PFSK-1 (cell line): ENCODE results near the gene BCKDHA.

ENCODE experiments used
- FOXP2 ChIP-seq: optimal IDR thresholded peaks from 2 replicates; pipeline ENCODE3; 2011; ENCODE audit warnings: borderline replicate concordance, control low read depth, inconsistent platforms; ENCODE audit not compliant: insufficient read depth; ENCODE audit errors: extremely low read length, extremely low read depth
- POLR2AphosphoS5 ChIP-seq: IDR thresholded peaks from 2 replicates; pipeline ENCODE4 v1.6.1; 2012; ENCODE audit warnings: low read depth, mild to moderate bottlenecking, control low read depth, low read length, moderate library complexity
- REST ChIP-seq, 2 experiments: IDR thresholded peaks; 2 replicates each; pipeline versions ENCODE4 v1.6.1 to v1.8.0; 2011 to 2012; ENCODE audit warnings: low read depth in 2 of 2, low read length in 2 of 2, control low read depth in 1 of 2, inconsistent platforms in 1 of 2, mild to moderate bottlenecking in 1 of 2, moderate library complexity in 1 of 2; ENCODE audit not compliant: insufficient read depth in 1 of 2
- SIN3A ChIP-seq: IDR thresholded peaks from 2 replicates; pipeline ENCODE4 v1.6.1; 2012; ENCODE audit warnings: mild to moderate bottlenecking, low read length, moderate library complexity, borderline replicate concordance; ENCODE audit not compliant: insufficient read depth
- TAF1 ChIP-seq: IDR thresholded peaks from 2 replicates; pipeline ENCODE4 v1.6.1; 2012; ENCODE audit warnings: low read length, control low read depth, borderline replicate concordance; ENCODE audit not compliant: insufficient read depth

The BCKDHA gene

GRCh38 chr19:41402010-41402409 is 4.4 kb downstream of the BCKDHA start:
- TF ChIP-seq POLR2AphosphoS5, result no peak
- TF ChIP-seq FOXP2, result no peak
- no peak for TF ChIP-seq REST (IDR thresholded peaks at IDR 0.05; ENCODE audit: insufficient read depth in 1 of 2, low read depth in 2 of 2, low read length in 2 of 2)
- no peak for TF ChIP-seq SIN3A
- no peak for TF ChIP-seq TAF1

GRCh38 chr19:41403181-41403970 is 5.8 kb downstream of the BCKDHA start:
- TF ChIP-seq SIN3A (no peak), TAF1 (no peak), REST (IDR thresholded peaks at IDR 0.05; ENCODE audit: insufficient read depth in 1 of 2, low read depth in 2 of 2, low read length in 2 of 2) (no peak), FOXP2 (no peak), POLR2AphosphoS5 (no peak)

DNA sequence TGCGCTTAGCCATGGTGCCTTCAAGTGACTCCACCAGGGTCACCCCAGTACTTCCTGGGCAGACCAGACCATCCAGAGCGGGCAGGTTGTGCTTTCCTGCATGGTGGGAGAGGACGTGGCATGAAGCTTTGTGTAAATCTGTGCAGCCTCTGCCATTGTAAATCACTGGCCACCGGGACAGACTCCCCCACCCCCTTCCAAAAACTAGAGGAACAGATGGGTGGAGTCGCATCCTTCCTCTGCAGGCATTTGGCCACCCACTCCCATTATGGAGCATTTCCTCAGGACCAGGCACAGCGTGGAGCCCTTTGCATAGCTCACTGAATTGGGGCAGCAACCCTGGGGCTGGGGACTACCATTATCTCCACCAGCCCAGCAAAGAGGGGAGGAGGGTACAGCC is 8.2 kb downstream of the BCKDHA start:
- TF ChIP-seq TAF1 (no peak), REST (IDR thresholded peaks at IDR 0.05; ENCODE audit: insufficient read depth in 1 of 2, low read depth in 2 of 2, low read length in 2 of 2) (no peak), SIN3A (no peak), POLR2AphosphoS5 (no peak), FOXP2 (no peak)

GRCh38 chr19:41407271-41407670 is 9.7 kb downstream of the BCKDHA start:
- no peak for TF ChIP-seq TAF1

DNA sequence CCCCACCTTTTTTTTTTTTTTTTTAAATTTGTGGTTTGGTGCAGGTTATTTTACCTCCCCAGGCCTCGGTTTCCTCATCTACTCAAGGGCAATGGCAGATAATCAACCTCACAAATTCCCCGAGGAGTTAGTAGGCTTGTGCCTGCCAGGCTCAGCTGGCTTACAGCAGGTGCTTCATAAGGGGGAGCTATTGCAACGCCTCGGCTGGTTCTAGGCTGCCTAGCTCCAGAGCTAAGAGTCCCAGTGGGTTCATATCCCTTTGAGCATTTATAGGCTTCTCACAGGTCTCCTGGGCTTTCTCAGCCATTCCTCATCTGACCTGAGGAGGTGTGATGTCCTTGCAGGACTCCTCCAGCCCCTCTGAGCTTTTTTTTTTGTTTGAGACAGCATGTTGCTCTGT is 10.6 kb downstream of the BCKDHA start:
- TF ChIP-seq SIN3A (no peak), POLR2AphosphoS5 (no peak), FOXP2 (no peak), REST (IDR thresholded peaks at IDR 0.05; ENCODE audit: insufficient read depth in 1 of 2, low read depth in 2 of 2, low read length in 2 of 2) (no peak)
